Testis (tissue), 2 donors: Measurements from ENCODE around the gene TBXAS1.

Source experiments
- POLR2A ChIP-seq: fragments of 450-650 bp; IDR thresholded peaks from one replicate; pipeline ENCODE4 v1.6.1; 2017; ENCODE audit warnings: antibody characterized with exemption, mild to moderate bottlenecking, moderate library complexity
- TF ChIP-seq, protein P1 (sequence below), 3 experiments: fragments of 450-650 bp in 2 of 3; fragments of 200-600 bp in 1 of 3; sonication (generic) in 1 of 3; IDR thresholded peaks; one replicate each; pipeline ENCODE4 v1.5.1; 2016 to 2019; ENCODE audit warnings: antibody characterized with exemption in 3 of 3, mild to moderate bottlenecking in 2 of 3, moderate library complexity in 1 of 3

DNA sequence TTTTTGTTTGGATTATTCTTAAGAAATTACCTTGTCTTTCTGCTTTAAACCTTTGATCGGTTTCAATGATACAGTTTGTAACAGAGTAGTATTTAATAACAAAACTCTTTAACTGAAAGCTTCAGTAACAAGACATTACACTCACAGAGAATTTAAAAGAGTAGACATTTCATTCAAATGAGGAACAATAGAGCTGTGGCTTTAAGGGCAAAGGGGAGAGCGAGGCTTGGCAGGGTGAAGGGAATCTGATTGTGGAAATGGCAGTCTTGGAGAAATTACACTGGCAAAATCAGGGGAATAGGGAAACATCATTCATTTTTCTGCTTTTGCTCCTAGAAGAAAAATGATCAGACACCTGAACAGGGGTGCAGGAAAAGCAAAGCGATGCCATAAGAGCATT lies 46.1 kb upstream of the TBXAS1 start:
- TF ChIP-seq, protein P1, sequence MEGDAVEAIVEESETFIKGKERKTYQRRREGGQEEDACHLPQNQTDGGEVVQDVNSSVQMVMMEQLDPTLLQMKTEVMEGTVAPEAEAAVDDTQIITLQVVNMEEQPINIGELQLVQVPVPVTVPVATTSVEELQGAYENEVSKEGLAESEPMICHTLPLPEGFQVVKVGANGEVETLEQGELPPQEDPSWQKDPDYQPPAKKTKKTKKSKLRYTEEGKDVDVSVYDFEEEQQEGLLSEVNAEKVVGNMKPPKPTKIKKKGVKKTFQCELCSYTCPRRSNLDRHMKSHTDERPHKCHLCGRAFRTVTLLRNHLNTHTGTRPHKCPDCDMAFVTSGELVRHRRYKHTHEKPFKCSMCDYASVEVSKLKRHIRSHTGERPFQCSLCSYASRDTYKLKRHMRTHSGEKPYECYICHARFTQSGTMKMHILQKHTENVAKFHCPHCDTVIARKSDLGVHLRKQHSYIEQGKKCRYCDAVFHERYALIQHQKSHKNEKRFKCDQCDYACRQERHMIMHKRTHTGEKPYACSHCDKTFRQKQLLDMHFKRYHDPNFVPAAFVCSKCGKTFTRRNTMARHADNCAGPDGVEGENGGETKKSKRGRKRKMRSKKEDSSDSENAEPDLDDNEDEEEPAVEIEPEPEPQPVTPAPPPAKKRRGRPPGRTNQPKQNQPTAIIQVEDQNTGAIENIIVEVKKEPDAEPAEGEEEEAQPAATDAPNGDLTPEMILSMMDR (IDR thresholded peaks at IDR 0.05), result no peak
- TF ChIP-seq POLR2A, result no peak
